ENCODE measurements around the gene HSPA14.

The HSPA14 gene

DNA sequence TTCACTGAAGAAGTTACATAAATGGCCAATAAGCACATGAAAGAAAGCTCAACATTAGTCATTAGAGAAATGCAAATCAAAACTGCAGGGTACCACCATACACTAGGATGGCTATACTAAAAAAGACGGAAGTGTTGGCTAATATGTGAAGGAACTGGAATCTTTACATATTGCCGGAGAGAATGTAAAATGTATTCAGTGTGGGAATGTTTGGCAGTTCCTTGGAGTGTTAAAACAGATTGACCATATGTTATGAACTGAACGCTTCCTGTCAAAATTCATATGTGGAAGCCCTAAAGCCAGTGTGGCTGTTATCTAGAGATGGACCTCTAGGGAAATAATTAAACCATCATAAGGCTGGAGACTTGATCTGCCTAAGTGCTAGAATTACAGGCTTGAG is 73.7 kb downstream of the HSPA14 start:
- Histone ChIP-seq H3K9ac (ENCODE audit: low read length) (no peak overlapping the region), H3K9me3 (replicated peaks; ENCODE audit: insufficient read depth, low read length) (no peaks in the 10 kb centered on the region), H3K9me2 (replicated peaks; ENCODE audit: insufficient read depth, low read length) (no peaks in the 10 kb centered on the region), H3K36me3 (replicated peaks; ENCODE audit: insufficient read depth, low read length) (peaks cover 18% of the 10 kb centered on the region), H3K79me2 (ENCODE audit: low read length) (peaks cover 71% of the 10 kb centered on the region), H3K27ac (ENCODE audit: low read length) (no peak overlapping the region), H3K4me3 (ENCODE audit: low read length) (no peak overlapping the region), H4K20me1 (ENCODE audit: insufficient read depth, low read length) (no peaks in the 10 kb centered on the region), H3K4me2 (ENCODE audit: low read depth, low read length) (no peak overlapping the region), H3F3A (ENCODE audit: insufficient read depth, low read length) (peaks cover 3% of the 10 kb centered on the region; the same call in 1 of the 2 replicates), H3K27me3 (replicated peaks; ENCODE audit: insufficient read depth, low read length) (no peaks in the 10 kb centered on the region), H3K4me1 (ENCODE audit: low read length) (no peaks in the 10 kb centered on the region), H2AFZ (ENCODE audit: low read length) (no peak overlapping the region)
- TF ChIP-seq EZH2phosphoT487 (IDR thresholded peaks at IDR 0.05; ENCODE audit: low read length) = no peak
- TF ChIP-seq, protein P1, sequence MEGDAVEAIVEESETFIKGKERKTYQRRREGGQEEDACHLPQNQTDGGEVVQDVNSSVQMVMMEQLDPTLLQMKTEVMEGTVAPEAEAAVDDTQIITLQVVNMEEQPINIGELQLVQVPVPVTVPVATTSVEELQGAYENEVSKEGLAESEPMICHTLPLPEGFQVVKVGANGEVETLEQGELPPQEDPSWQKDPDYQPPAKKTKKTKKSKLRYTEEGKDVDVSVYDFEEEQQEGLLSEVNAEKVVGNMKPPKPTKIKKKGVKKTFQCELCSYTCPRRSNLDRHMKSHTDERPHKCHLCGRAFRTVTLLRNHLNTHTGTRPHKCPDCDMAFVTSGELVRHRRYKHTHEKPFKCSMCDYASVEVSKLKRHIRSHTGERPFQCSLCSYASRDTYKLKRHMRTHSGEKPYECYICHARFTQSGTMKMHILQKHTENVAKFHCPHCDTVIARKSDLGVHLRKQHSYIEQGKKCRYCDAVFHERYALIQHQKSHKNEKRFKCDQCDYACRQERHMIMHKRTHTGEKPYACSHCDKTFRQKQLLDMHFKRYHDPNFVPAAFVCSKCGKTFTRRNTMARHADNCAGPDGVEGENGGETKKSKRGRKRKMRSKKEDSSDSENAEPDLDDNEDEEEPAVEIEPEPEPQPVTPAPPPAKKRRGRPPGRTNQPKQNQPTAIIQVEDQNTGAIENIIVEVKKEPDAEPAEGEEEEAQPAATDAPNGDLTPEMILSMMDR (IDR thresholded peaks at IDR 0.05; ENCODE audit: low read length) = no peak
- no peak for TF ChIP-seq EZH2 (optimal IDR thresholded peaks at IDR 0.05; ENCODE audit: low read depth, low read length)
- no peak for DNase-seq

DNA sequence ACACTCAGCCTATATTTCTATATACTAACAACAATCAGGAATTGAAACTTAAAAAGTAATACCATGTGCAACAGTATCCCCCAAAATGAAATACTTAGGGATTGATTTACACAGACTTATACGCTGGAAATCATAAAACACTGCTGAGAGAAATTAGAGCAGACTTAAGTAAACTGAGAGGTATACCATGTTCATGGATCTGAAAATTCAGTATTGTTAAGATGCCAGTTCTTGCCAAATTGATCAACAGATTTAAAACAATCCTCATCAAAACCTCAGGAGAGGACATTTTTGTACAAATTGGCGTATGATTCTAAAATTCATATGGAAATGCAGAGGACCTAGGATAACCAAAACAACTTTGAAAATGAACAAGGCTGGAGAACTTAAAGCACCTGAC is 78.5 kb downstream of the HSPA14 start:
- Histone ChIP-seq H3K79me2 (ENCODE audit: low read length) (peaks cover 62% of the 10 kb centered on the region), H3K4me3 (ENCODE audit: low read length) (no peak overlapping the region), H4K20me1 (ENCODE audit: insufficient read depth, low read length) (no peaks in the 10 kb centered on the region), H3K27ac (ENCODE audit: low read length) (no peak overlapping the region), H3K27me3 (replicated peaks; ENCODE audit: insufficient read depth, low read length) (no peaks in the 10 kb centered on the region), H3K36me3 (replicated peaks; ENCODE audit: insufficient read depth, low read length) (peaks cover 24% of the 10 kb centered on the region), H3K9me3 (replicated peaks; ENCODE audit: insufficient read depth, low read length) (no peaks in the 10 kb centered on the region), H3F3A (ENCODE audit: insufficient read depth, low read length) (peaks cover 17% of the 10 kb centered on the region), H3K4me1 (ENCODE audit: low read length) (peaks cover 15% of the 10 kb centered on the region), H3K9me2 (replicated peaks; ENCODE audit: insufficient read depth, low read length) (no peaks in the 10 kb centered on the region), H3K9ac (ENCODE audit: low read length) (no peak overlapping the region), H2AFZ (ENCODE audit: low read length) (no peak overlapping the region), H3K4me2 (ENCODE audit: low read depth, low read length) (no peak overlapping the region)
- no peak for DNase-seq
- TF ChIP-seq, protein P1 (IDR thresholded peaks at IDR 0.05; ENCODE audit: low read length) = no peak
- TF ChIP-seq EZH2 (optimal IDR thresholded peaks at IDR 0.05; ENCODE audit: low read depth, low read length) = no peak

DNA sequence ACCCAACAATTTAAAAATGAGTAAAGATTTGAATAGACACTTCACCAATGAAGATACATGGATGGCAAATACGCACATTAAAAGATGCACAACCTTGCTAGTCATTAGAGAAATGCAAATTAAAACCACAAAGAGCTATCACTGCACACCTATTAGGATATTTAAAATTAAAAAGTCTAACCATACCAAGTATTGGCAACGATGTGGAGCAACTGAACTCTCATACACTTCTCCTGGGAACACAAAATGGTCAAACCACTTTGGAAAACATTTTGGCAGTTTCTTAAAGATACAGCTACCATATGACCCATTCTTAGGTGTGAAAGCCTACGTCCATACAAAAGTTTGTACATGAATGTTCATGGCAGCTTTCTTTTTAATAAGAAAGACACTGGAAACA is 79.7 kb downstream of the HSPA14 start:
- no peaks in the 10 kb centered on the region for H3K9me3 ChIP-seq (replicated peaks; ENCODE audit: insufficient read depth, low read length)
- no peak overlapping the region for H2AFZ ChIP-seq (ENCODE audit: low read length)
- H3K4me3 ChIP-seq (ENCODE audit: low read length) = no peak overlapping the region
- no peaks in the 10 kb centered on the region for H3K9me2 ChIP-seq (replicated peaks; ENCODE audit: insufficient read depth, low read length)
- no peaks in the 10 kb centered on the region for H3K27me3 ChIP-seq (replicated peaks; ENCODE audit: insufficient read depth, low read length)
- no peak for TF ChIP-seq EZH2 (optimal IDR thresholded peaks at IDR 0.05; ENCODE audit: low read depth, low read length)
- no peak for TF ChIP-seq EZH2phosphoT487 (IDR thresholded peaks at IDR 0.05; ENCODE audit: low read length)
- TF ChIP-seq, protein P1 (IDR thresholded peaks at IDR 0.05; ENCODE audit: low read length) = no peak
- peaks cover 30% of the 10 kb centered on the region for H3K36me3 ChIP-seq (replicated peaks; ENCODE audit: insufficient read depth, low read length)
- no peak overlapping the region for H3K9ac ChIP-seq (ENCODE audit: low read length)
- H4K20me1 ChIP-seq (ENCODE audit: insufficient read depth, low read length) = no peaks in the 10 kb centered on the region
- H3K27ac ChIP-seq (ENCODE audit: low read length) = no peak overlapping the region
- no peak for DNase-seq
- peaks cover 15% of the 10 kb centered on the region for H3K4me1 ChIP-seq (ENCODE audit: low read length)
- H3F3A ChIP-seq (ENCODE audit: insufficient read depth, low read length) = peaks cover 17% of the 10 kb centered on the region
- H3K4me2 ChIP-seq (ENCODE audit: low read depth, low read length) = no peak overlapping the region
- H3K79me2 ChIP-seq (ENCODE audit: low read length) = peaks cover 63% of the 10 kb centered on the region
